KMS-11 (cell line): Measurements from ENCODE around the gene ARL5A.

ENCODE experiments used
- H2AFZ ChIP-seq: fragments of 200-600 bp; sonication (generic); 2 replicates; pipeline ENCODE4 v1.6.1; 2016; ENCODE audit warnings: antibody characterized with exemption, mixed run types, low read depth
- H3K27ac ChIP-seq: fragments of 200-600 bp; sonication (generic); 2 replicates; pipeline ENCODE4 v1.6.1; 2016; ENCODE audit warnings: mild to moderate bottlenecking, mixed run types
- H3K27me3 ChIP-seq: fragments of 200-600 bp; sonication (generic); 2 replicates; pipeline ENCODE4 v1.6.1; 2017; ENCODE audit warnings: mild to moderate bottlenecking, low read depth, mixed run types, moderate library complexity; ENCODE audit not compliant: insufficient read depth
- H3K36me3 ChIP-seq: fragments of 200-600 bp; sonication (generic); 2 replicates; pipeline ENCODE4 v1.6.1; 2017; ENCODE audit warnings: mild to moderate bottlenecking, mixed run types; ENCODE audit not compliant: insufficient read depth
- H3K4me1 ChIP-seq: fragments of 200-600 bp; sonication (generic); 2 replicates; pipeline ENCODE4 v1.6.1; 2016; ENCODE audit warnings: mild to moderate bottlenecking, low read depth, mixed run types; ENCODE audit not compliant: poor library complexity, severe bottlenecking
- H3K4me2 ChIP-seq: fragments of 200-600 bp; sonication (generic); 2 replicates; pipeline ENCODE4 v1.7.0; 2016; ENCODE audit warnings: mild to moderate bottlenecking, mixed run types
- H3K4me3 ChIP-seq: fragments of 200-600 bp; sonication (generic); IDR thresholded peaks from 2 replicates; pipeline ENCODE4 v1.6.1; 2017; ENCODE audit warnings: low read depth, low read length, mixed read lengths; ENCODE audit not compliant: insufficient read depth
- H3K79me2 ChIP-seq: fragments of 200-600 bp; sonication (generic); 2 replicates; pipeline ENCODE4 v1.6.1; 2016; ENCODE audit warnings: low read depth, mixed run types; ENCODE audit not compliant: insufficient read depth
- H3K9ac ChIP-seq: fragments of 200-600 bp; sonication (generic); 2 replicates; pipeline ENCODE4 v1.6.1; 2016; ENCODE audit warnings: mild to moderate bottlenecking, mixed run types
- H4K20me1 ChIP-seq: fragments of 200-600 bp; sonication (generic); 2 replicates; pipeline ENCODE4 v1.6.1; 2016; ENCODE audit warnings: mild to moderate bottlenecking, mixed run types; ENCODE audit not compliant: insufficient read depth
- TF ChIP-seq, protein P1 (sequence below): fragments of 200-600 bp; sonication (generic); conservative IDR thresholded peaks from 2 replicates; pipeline ENCODE4 v1.6.1; 2017; ENCODE audit warnings: low read depth, mild to moderate bottlenecking, antibody characterized with exemption, low read length, moderate library complexity, mixed read lengths

ARL5A gene

DNA sequence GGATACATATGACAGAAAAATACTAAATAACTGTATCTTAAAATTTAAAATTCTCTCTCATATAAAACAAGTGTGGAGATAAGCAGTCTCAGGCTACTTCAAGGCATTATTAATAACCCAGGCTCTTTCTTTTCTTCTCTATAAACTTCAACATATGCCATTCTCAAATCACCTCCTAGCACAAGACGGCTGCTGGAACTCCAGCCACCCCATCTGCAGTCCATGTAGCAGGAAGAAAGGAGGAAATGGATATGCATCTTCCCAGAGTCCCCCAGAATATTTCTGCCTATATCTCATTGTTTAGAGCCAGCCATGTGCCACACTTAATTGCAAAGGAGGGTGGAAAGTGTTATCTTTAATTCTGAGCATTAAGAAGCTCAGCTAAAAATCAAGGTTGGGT is 58.6 kb downstream of the ARL5A start:
- Histone ChIP-seq H2AFZ (no peak overlapping the region), H3K4me3 (no peak overlapping the region), H3K79me2 (no peaks in the 10 kb centered on the region), H3K27ac (no peak overlapping the region), H4K20me1 (no peaks in the 10 kb centered on the region), H3K36me3 (no peaks in the 10 kb centered on the region), H3K4me1 (no peaks in the 10 kb centered on the region), H3K27me3 (no peaks in the 10 kb centered on the region), H3K4me2 (no peak overlapping the region), H3K9ac (no peak overlapping the region)
- TF ChIP-seq, protein P1, sequence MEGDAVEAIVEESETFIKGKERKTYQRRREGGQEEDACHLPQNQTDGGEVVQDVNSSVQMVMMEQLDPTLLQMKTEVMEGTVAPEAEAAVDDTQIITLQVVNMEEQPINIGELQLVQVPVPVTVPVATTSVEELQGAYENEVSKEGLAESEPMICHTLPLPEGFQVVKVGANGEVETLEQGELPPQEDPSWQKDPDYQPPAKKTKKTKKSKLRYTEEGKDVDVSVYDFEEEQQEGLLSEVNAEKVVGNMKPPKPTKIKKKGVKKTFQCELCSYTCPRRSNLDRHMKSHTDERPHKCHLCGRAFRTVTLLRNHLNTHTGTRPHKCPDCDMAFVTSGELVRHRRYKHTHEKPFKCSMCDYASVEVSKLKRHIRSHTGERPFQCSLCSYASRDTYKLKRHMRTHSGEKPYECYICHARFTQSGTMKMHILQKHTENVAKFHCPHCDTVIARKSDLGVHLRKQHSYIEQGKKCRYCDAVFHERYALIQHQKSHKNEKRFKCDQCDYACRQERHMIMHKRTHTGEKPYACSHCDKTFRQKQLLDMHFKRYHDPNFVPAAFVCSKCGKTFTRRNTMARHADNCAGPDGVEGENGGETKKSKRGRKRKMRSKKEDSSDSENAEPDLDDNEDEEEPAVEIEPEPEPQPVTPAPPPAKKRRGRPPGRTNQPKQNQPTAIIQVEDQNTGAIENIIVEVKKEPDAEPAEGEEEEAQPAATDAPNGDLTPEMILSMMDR: no peak

DNA sequence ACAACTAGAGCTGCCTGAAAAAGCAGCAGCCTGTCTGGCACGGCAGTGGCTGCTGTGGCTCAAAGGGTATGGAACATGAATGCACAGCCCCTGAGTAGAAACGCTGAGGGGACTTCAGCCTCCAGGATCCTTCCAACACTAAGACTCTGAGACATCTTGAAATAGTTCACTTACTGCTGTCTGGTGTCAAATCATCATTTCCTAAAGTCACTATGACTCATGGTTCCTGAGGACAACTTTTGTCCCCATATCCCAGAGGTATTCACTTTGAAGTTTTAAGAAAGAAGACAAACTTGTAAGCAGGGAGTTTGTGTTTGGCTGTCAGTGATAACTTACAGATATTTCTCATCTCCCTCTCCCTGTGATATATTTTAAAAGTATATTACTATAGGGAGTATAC is 60.7 kb downstream of the ARL5A start:
- TF ChIP-seq, protein P1: no peak
- Histone ChIP-seq H3K36me3 (no peaks in the 10 kb centered on the region), H3K27me3 (no peaks in the 10 kb centered on the region), H3K4me3 (no peak overlapping the region), H3K4me1 (no peaks in the 10 kb centered on the region), H3K4me2 (no peak overlapping the region), H3K9ac (no peak overlapping the region), H4K20me1 (no peaks in the 10 kb centered on the region), H2AFZ (no peak overlapping the region), H3K79me2 (no peaks in the 10 kb centered on the region), H3K27ac (no peak overlapping the region)

DNA sequence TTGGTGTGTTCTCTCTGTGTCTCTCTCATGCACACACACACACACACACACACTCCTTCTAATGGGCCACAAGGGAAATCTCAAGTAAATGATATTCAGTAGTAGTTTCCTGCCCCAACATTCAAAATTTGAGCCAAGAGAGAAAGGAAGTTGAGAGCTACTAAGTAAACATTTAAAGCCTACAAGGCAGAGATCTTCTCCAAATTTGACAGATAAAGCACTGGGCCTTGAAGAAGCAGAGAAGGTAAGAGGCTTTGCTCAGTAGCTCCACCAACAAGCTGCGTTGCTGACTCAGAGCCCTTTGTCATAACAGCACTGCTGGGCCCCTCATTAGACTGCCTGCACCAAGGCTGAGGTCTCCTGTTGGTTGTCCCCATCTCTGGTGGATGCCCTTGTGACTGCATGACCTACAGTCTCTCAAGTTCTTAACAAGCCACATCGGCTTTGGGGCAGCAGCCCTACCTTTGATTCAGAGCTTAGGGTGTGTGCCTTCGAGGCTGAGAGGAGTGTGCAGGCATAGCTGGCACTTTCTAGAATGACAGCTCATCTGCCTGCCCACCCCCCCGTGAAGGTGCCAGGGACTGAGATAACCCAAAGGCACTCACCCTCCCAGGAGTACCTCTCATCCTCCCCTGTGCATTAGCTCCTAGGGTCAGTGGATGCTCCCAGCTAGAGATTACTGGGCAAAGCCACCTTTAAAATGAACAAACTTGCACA is 61.6 kb downstream of the ARL5A start:
- Histone ChIP-seq H3K9ac (no peak overlapping the region), H3K4me2 (no peak overlapping the region), H3K4me1 (no peaks in the 10 kb centered on the region), H2AFZ (no peak overlapping the region), H3K27me3 (no peaks in the 10 kb centered on the region), H4K20me1 (no peaks in the 10 kb centered on the region), H3K4me3 (no peak overlapping the region), H3K36me3 (no peaks in the 10 kb centered on the region), H3K27ac (no peak overlapping the region), H3K79me2 (no peaks in the 10 kb centered on the region)
- TF ChIP-seq, protein P1: no peak

DNA sequence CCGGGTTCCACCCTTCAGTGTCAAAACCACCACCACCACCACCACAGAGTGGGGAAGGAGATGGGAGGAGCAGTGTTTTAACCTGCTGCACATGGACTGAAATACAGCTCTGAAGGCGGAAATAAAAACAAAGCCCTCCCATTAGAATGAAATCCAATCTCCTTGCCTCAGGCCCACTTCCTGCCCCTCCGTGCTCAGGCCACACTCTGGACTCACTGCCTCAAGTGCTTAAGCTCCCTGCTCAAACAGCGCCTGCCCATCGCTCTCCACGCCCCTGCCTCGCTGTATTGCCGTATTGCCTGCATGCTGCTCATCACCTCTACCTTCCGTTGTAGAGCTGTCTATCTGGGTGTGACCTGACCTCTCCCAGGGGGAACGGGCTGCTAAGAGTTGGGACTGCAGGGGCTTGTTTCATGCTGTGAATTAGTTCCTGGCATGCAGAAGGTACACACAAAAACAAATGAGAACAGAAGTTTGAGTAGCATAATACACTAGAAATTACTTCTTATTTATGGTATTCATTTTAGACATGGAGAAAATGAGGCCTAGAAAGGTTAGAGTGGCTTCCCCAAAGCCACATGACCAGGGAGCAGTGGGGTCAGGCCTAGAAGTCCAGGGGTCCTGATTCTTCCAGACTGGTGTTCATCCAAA is 62.3 kb downstream of the ARL5A start:
- Histone ChIP-seq H3K9ac (no peak overlapping the region), H2AFZ (no peak overlapping the region), H3K4me3 (no peak overlapping the region), H3K79me2 (no peaks in the 10 kb centered on the region), H3K27ac (no peak overlapping the region), H4K20me1 (no peaks in the 10 kb centered on the region), H3K4me1 (no peaks in the 10 kb centered on the region), H3K27me3 (no peaks in the 10 kb centered on the region), H3K4me2 (no peak overlapping the region), H3K36me3 (no peaks in the 10 kb centered on the region)
- TF ChIP-seq, protein P1: no peak
